Endothelial cell (in vitro differentiated cells): Measurements from ENCODE around the gene PSD. TPM values are rescaled to one million over a fixed set of nuclear protein-coding genes. Genes with fewer than 3 reads are reported as not detected.

Experiments used
- DNase-seq: peaks from one replicate; pipeline ENCODE4 v3.0.0; 2021; ENCODE audit warnings: low spot score
- H3K27ac Mint-ChIP-seq: one replicate; pipeline ENCODE4 v1.8.0; 2021; ENCODE audit warnings: mixed read lengths, inconsistent platforms; ENCODE audit not compliant: unreplicated experiment
- H3K27me3 Mint-ChIP-seq: one replicate; pipeline ENCODE4 v1.8.0; 2021; ENCODE audit warnings: mild to moderate bottlenecking, moderate library complexity, mixed read lengths, inconsistent platforms; ENCODE audit not compliant: unreplicated experiment
- H3K36me3 Mint-ChIP-seq: one replicate; pipeline ENCODE4 v1.8.0; 2021; ENCODE audit warnings: mild to moderate bottlenecking, low read depth, mixed read lengths, inconsistent platforms; ENCODE audit not compliant: unreplicated experiment
- H3K4me1 Mint-ChIP-seq: one replicate; pipeline ENCODE4 v1.8.0; 2021; ENCODE audit warnings: mild to moderate bottlenecking, mixed read lengths, inconsistent platforms; ENCODE audit not compliant: unreplicated experiment
- H3K4me3 Mint-ChIP-seq: one replicate; pipeline ENCODE4 v1.8.0; 2021; ENCODE audit warnings: mild to moderate bottlenecking, mixed read lengths, inconsistent platforms; ENCODE audit not compliant: unreplicated experiment
- H3K9me3 Mint-ChIP-seq: one replicate; pipeline ENCODE4 v1.8.0; 2021; ENCODE audit warnings: mixed read lengths, inconsistent platforms; ENCODE audit not compliant: unreplicated experiment
- CTCF ChIP-seq: fragments of 200-600 bp; sonication (generic); IDR thresholded peaks from one replicate; pipeline ENCODE4 v1.5.0; 2021; ENCODE audit warnings: antibody characterized with exemption; ENCODE audit not compliant: unreplicated experiment
- total RNA-seq: library from RNA; stranded (reverse); fragmentation: NEBNext Ultra II Directional; extraction: Animal tissue kit (Norgen Biotek cat#: 25700); gene quantifications from one replicate; pipeline ENCODE4 v1.2.1, GENCODE V29; 2021; ENCODE audit not compliant: unreplicated experiment

Gene PSD
- total RNA-seq, 1 donor from 2014 or later = 0.31 TPM

GRCh38 chr10:102403115-102403514, 15.5 kb downstream of the PSD start:
- H3K27ac Mint-ChIP-seq = no peak overlapping the region

GRCh38 chr10:102402512-102402896, 16.1 kb downstream of the PSD start:
- no peaks in the 10 kb centered on the region for H3K36me3 Mint-ChIP-seq
- no peak for TF ChIP-seq CTCF
- no peaks in the 10 kb centered on the region for H3K9me3 Mint-ChIP-seq
- H3K4me3 Mint-ChIP-seq = no peak overlapping the region
- no peaks in the 10 kb centered on the region for H3K4me1 Mint-ChIP-seq
- H3K27me3 Mint-ChIP-seq = peaks cover 24% of the 10 kb centered on the region
- H3K27ac Mint-ChIP-seq = no peak overlapping the region
- DNase-seq = no peak

More at GRCh38 chr10:102403115-102403514, 15.5 kb downstream of the PSD start:
- no peak for TF ChIP-seq CTCF
- peaks cover 29% of the 10 kb centered on the region for H3K27me3 Mint-ChIP-seq
- peaks cover 2% of the 10 kb centered on the region for H3K4me1 Mint-ChIP-seq
- H3K4me3 Mint-ChIP-seq = no peak overlapping the region
- H3K9me3 Mint-ChIP-seq = no peaks in the 10 kb centered on the region
- DNase-seq = no peak
- H3K36me3 Mint-ChIP-seq = peaks cover 2% of the 10 kb centered on the region

GRCh38 chr10:102401735-102402511, 16.7 kb downstream of the PSD start:
- Mint-ChIP-seq H3K4me3 (no peak overlapping the region), H3K36me3 (no peaks in the 10 kb centered on the region), H3K9me3 (no peaks in the 10 kb centered on the region), H3K27me3 (peaks cover 21% of the 10 kb centered on the region), H3K4me1 (no peaks in the 10 kb centered on the region), H3K27ac (no peak overlapping the region)
- no peak for TF ChIP-seq CTCF
- DNase-seq = no peak

- no peak for DNase-seq
- peaks cover 20% of the 10 kb centered on the region for H3K27me3 Mint-ChIP-seq
- TF ChIP-seq CTCF = no peak
- no peaks in the 10 kb centered on the region for H3K36me3 Mint-ChIP-seq
- no peaks in the 10 kb centered on the region for H3K9me3 Mint-ChIP-seq
- H3K4me3 Mint-ChIP-seq = no peak overlapping the region
- H3K27ac Mint-ChIP-seq = no peak overlapping the region
- H3K4me1 Mint-ChIP-seq = no peaks in the 10 kb centered on the region
These were observed 17.3 kb downstream of the PSD start for GRCh38 chr10:102401342-102401654.

- H3K4me3 Mint-ChIP-seq = no peak overlapping the region
- no peaks in the 10 kb centered on the region for H3K4me1 Mint-ChIP-seq
- DNase-seq = no peak
- H3K27me3 Mint-ChIP-seq = peaks cover 17% of the 10 kb centered on the region
- H3K9me3 Mint-ChIP-seq = no peaks in the 10 kb centered on the region
- H3K27ac Mint-ChIP-seq = no peak overlapping the region
- H3K36me3 Mint-ChIP-seq = no peaks in the 10 kb centered on the region
- no peak for TF ChIP-seq CTCF
These were observed 17.8 kb downstream of the PSD start for GRCh38 chr10:102400598-102401341.
